Measurements from ENCODE around the gene GBP7. TPM values are rescaled to one million over a fixed set of nuclear protein-coding genes. Genes with fewer than 3 reads are reported as not detected.

Gene GBP7
- total RNA-seq, 1 experiment from 2014 or later: not detected

GRCh38 chr1:89088572-89088971 is 87.2 kb downstream of the GBP7 start:
- DNase-seq (ENCODE audit: unreplicated experiment): no peak
- ChIA-PET POLR2A (no interaction called here), CTCF (interaction anchor here (1.2 to 1.5 kb wide), 2 partner anchors 270 to 273 kb away, joined by 5 read pairs; no protein-coding TSS in a partner anchor)
- no peaks in the 10 kb centered on the region for H3K36me3 Mint-ChIP-seq (ENCODE audit: insufficient read depth, unreplicated experiment)
- no peak overlapping the region for H3K27ac Mint-ChIP-seq (ENCODE audit: low read depth, unreplicated experiment)
- no peaks in the 10 kb centered on the region for H3K27me3 Mint-ChIP-seq (ENCODE audit: insufficient read depth, unreplicated experiment)
- intact Hi-C loops (cut with micrococcal nuclease): loop anchor here (5.0 kb wide), 1 partner anchor 106 kb away; no protein-coding TSS in a partner anchor
- no peaks in the 10 kb centered on the region for H3K4me1 Mint-ChIP-seq (ENCODE audit: insufficient read depth, unreplicated experiment)
- H3K4me3 Mint-ChIP-seq (ENCODE audit: unreplicated experiment): no peak overlapping the region
- no peak for TF ChIP-seq CTCF (IDR thresholded peaks at IDR 0.05; ENCODE audit: unreplicated experiment)
- no peaks in the 10 kb centered on the region for H3K9me3 Mint-ChIP-seq (ENCODE audit: unreplicated experiment)
- BruUV-seq (replicated peaks): no TSS peak

- ChIA-PET POLR2A (interaction anchor here (0.7 kb wide), 1 partner anchor 89 kb away, joined by 3 read pairs; no protein-coding TSS in a partner anchor), CTCF (interaction anchor here (0.6 to 1.5 kb wide), 4 partner anchors 80 to 369 kb away, joined by 4 to 5 read pairs (median 4); no protein-coding TSS in a partner anchor)
- TF ChIP-seq CTCF (IDR thresholded peaks at IDR 0.05; ENCODE audit: unreplicated experiment): no peak
- no peak overlapping the region for H3K4me3 Mint-ChIP-seq (ENCODE audit: unreplicated experiment)
- no peaks in the 10 kb centered on the region for H3K4me1 Mint-ChIP-seq (ENCODE audit: insufficient read depth, unreplicated experiment)
- no peak for DNase-seq (ENCODE audit: unreplicated experiment)
- no peaks in the 10 kb centered on the region for H3K27me3 Mint-ChIP-seq (ENCODE audit: insufficient read depth, unreplicated experiment)
- no TSS peak for BruUV-seq (replicated peaks)
- no peak overlapping the region for H3K27ac Mint-ChIP-seq (ENCODE audit: low read depth, unreplicated experiment)
- intact Hi-C loops (cut with micrococcal nuclease): loop anchor here (5.0 kb wide), 1 partner anchor 105 kb away; no protein-coding TSS in a partner anchor
- no peaks in the 10 kb centered on the region for H3K9me3 Mint-ChIP-seq (ENCODE audit: unreplicated experiment)
- no peaks in the 10 kb centered on the region for H3K36me3 Mint-ChIP-seq (ENCODE audit: insufficient read depth, unreplicated experiment)
Measured at GRCh38 chr1:89087241-89087640, 88.6 kb downstream of the GBP7 start.

- DNase-seq (ENCODE audit: unreplicated experiment): peak; percentile 73
- Mint-ChIP-seq H3K27ac (ENCODE audit: low read depth, unreplicated experiment) (no peak overlapping the region), H3K4me3 (ENCODE audit: unreplicated experiment) (no peak overlapping the region), H3K27me3 (ENCODE audit: insufficient read depth, unreplicated experiment) (no peaks in the 10 kb centered on the region), H3K36me3 (ENCODE audit: insufficient read depth, unreplicated experiment) (no peaks in the 10 kb centered on the region), H3K9me3 (ENCODE audit: unreplicated experiment) (no peaks in the 10 kb centered on the region), H3K4me1 (ENCODE audit: insufficient read depth, unreplicated experiment) (no peaks in the 10 kb centered on the region)
- ChIA-PET POLR2A (interaction anchor here (0.7 to 1.1 kb wide), 2 partner anchors 12 to 27 kb away, joined by 3 to 5 read pairs; no protein-coding TSS in a partner anchor), CTCF (interaction anchor here (0.6 to 2.6 kb wide), 32 partner anchors 10 to 1561 kb away, joined by 3 to 38 read pairs (median 4); partner anchors contain the start of genes GBP1, GBP2 and GBP6)
- peak; percentile 65 for TF ChIP-seq CTCF (IDR thresholded peaks at IDR 0.05; ENCODE audit: unreplicated experiment)
- intact Hi-C loops (cut with micrococcal nuclease): loop anchor here (1.0 to 5.0 kb wide), 6 partner anchors 63 to 370 kb away; no protein-coding TSS in a partner anchor
- BruUV-seq (replicated peaks): no TSS peak
Measured at GRCh38 chr1:89085781-89086180, 90.0 kb downstream of the GBP7 start.

Other genes starting within 250 kb of the GBP7 start
- gene KYAT3, start 183.4 kb downstream of the GBP7 start, total RNA-seq (2022): 59.1 and 61.5 TPM in 2 replicates
- gene RBMXL1, start 183.4 kb downstream of the GBP7 start, total RNA-seq (2022): 16.1 and 18.4 TPM in 2 replicates
- gene GBP3, start 153.1 kb downstream of the GBP7 start, total RNA-seq (2022): 19.4 and 20.1 TPM in 2 replicates
- gene GBP1, start 110.8 kb downstream of the GBP7 start, total RNA-seq (2022): 10.4 and 10.6 TPM in 2 replicates
- 1.7 and 2.2 TPM in 2 replicates for gene GBP2, start 49.9 kb downstream of the GBP7 start, total RNA-seq (2022)
- gene GBP4, start 22.9 kb upstream of the GBP7 start, total RNA-seq (2022): 0.05 TPM in 1 of 2 replicates, not detected in the other
- gene GBP5, start 96.9 kb upstream of the GBP7 start, total RNA-seq (2022): not detected in 2 replicates
- gene GBP6, start 188.1 kb upstream of the GBP7 start, total RNA-seq (2022): not detected in 2 replicates